HG03571 (cell line): ENCODE data around the gene CCDC28B.
"Not testable (repeated sequence)": the region's sequence is repeated elsewhere in the genome, so short reads cannot be mapped to it uniquely, and the experiment has no call there.

Experiments
- ATAC-seq: cut with Tn5 transposase; IDR thresholded peaks from one replicate; pipeline ENCODE4 v1.9.1; 2021; ENCODE audit not compliant: unreplicated experiment

The CCDC28B gene

GRCh38 chr1:32200226-32201010, at the start of gene CCDC28B:
CCDC28B (plus strand) TSS chr1:32200595; CDS start chr1:32201936, 1,341 bp downstream.
- ATAC-seq, result no peak

GRCh38 chr1:32150847-32151246, 49.5 kb upstream of the CCDC28B start:
- ATAC-seq, result no peak

GRCh38 chr1:32151319-32151787, 49.0 kb upstream of the CCDC28B start:
- ATAC-seq, result no peak

GRCh38 chr1:32159189-32159588, 41.2 kb upstream of the CCDC28B start:
- no peak for ATAC-seq

- ATAC-seq, result no peak
Observed at GRCh38 chr1:32163405-32163804, 37.0 kb upstream of the CCDC28B start.

- ATAC-seq, result not testable (repeated sequence)
Observed at GRCh38 chr1:32165633-32166032, 34.8 kb upstream of the CCDC28B start.

- ATAC-seq, result no peak
Observed at GRCh38 chr1:32170991-32171390, 29.4 kb upstream of the CCDC28B start.

GRCh38 chr1:32172621-32173245, 27.7 kb upstream of the CCDC28B start:
- ATAC-seq, result no peak

- no peak for ATAC-seq
Observed at GRCh38 chr1:32178380-32179192, 21.8 kb upstream of the CCDC28B start.

- no peak for ATAC-seq
Observed at GRCh38 chr1:32179193-32179442, 21.3 kb upstream of the CCDC28B start.

- peak; percentile 67 for ATAC-seq
Observed at GRCh38 chr1:32179443-32180185, 20.8 kb upstream of the CCDC28B start, which contains the start of gene TXLNA. TXLNA (plus strand) TSS chr1:32179675; CDS start chr1:32180346, 671 bp downstream.

GRCh38 chr1:32180186-32181060, 20.0 kb upstream of the CCDC28B start:
- ATAC-seq, result no peak

- no peak for ATAC-seq
Observed at GRCh38 chr1:32181065-32181464, 19.3 kb upstream of the CCDC28B start.

- ATAC-seq, result no peak
Observed at GRCh38 chr1:32181563-32181962, 18.8 kb upstream of the CCDC28B start.

GRCh38 chr1:32182060-32182459, 18.3 kb upstream of the CCDC28B start:
- ATAC-seq, result no peak

- no peak for ATAC-seq
Observed at GRCh38 chr1:32184650-32185049, 15.7 kb upstream of the CCDC28B start.

- no peak for ATAC-seq
Observed at GRCh38 chr1:32186077-32186476, 14.3 kb upstream of the CCDC28B start.

GRCh38 chr1:32186491-32186890, 13.9 kb upstream of the CCDC28B start:
- no peak for ATAC-seq

GRCh38 chr1:32187850-32188249, 12.5 kb upstream of the CCDC28B start:
- no peak for ATAC-seq
